HG03520 (cell line): ENCODE results near the gene TXNL4A.

ENCODE experiments used
- ATAC-seq: cut with Tn5 transposase; IDR thresholded peaks from one replicate; pipeline ENCODE4 v1.9.1; 2021; ENCODE audit warnings: mild to moderate bottlenecking, moderate library complexity; ENCODE audit not compliant: unreplicated experiment

Gene TXNL4A

DNA sequence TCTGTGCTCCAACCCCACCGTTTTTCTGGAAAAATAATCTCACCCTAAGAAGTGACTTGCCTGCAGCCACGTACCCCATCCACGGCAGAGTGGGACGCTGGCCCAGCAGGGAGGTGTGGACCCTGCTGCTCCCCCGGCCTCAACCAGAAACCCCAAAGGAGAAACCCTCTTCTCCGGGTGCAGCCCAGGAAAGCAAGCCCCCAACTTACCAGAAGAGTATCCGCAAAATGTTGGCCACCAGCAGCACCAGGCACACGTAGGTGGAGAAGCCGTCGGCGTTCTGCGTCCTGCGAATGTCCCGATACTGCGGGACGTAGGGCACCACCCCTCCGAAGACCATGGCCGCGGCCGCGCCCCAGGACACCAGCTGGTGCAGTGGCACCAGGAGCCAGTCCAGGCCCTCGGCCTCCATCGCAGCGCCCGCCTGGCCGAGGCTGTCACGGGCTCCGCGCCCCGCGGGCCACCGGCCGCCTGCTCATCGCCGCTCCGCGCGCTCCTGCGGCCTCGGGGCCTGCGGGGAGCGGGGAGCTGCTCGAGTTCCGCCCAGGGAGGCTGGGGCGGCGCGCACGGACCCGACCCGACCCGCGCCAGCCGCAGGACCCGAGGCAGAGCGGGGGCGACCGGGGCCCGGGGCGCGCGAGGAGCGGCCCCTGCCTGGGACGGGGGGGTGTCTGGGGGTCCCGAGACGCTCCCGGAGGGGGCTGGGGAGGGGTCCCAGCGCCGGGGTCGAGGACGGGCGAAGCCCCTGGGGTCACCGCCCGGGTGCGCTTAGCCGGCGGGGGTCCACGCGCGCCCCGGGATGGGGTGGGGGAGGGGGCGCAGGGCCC, 37.6 kb downstream of the TXNL4A start:
- peak; percentile 14 for ATAC-seq

DNA sequence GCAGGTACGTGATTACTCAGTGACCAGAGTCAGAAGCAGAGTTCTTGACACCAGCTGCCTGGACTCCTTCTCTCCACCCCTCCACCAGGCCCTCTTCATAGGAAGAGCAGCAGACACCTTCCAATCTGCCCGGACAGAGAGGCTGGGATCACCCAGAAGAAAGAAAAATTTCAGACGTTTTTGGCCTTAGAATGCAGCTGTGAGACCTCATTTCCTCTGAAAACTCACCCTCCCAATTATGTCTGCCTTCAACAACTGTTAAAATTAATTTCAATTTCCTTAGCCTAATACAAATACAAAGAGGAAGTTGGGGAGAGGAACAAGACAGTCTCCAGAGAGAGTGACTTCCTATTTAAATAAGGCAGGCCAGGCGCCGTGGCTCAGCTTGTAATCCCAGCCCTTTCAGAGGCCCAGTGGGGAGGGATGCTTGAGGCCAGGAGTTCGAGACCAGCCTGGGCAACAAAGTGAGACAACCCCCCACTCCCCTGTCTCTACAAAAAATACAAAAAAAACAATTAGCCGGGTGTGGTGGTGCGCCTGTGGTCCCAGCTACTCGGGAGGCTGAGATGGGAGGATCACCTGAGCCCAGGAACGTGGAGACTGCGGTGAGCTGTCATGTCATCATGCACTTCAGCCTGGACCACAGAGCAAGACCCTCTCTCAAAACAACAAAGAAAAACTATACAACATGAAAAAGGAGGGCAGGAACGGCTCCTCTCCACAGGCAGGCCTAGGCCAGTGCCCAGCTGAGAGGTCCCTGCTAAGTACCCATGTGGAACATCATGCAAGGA, 38.5 kb downstream of the TXNL4A start:
- no peak for ATAC-seq

DNA sequence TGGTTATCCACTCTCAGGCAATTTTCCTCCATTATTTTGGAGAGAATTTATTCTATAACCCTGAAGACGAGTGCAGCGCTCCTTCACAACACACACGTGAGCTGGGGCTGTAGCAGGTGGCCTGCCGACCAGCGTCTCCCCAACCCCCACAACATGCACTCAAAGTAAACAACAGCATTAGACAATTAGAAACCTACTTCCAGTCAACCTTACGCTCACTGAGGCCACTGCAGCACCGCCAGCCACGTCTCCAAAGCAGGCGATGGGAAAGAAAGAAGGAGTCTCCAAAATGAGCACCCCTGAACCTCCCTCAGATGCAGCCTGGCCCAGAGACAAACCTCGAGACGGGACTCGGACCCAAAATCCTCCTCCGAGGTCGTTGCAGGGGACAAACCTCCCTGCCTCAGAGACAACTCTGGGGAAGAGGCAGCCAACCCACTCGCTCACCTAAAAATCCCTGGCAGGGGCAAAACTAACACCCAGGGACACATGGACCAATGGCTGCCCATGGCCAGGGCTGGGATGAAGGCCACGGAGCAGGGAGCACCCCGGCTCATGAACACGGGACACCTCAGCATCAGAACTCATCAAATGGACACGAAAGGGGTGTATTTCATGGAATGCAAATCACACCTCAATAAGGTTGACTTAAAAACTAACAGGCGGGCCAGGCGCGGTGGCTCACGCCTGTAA, 39.5 kb downstream of the TXNL4A start:
- no peak for ATAC-seq

DNA sequence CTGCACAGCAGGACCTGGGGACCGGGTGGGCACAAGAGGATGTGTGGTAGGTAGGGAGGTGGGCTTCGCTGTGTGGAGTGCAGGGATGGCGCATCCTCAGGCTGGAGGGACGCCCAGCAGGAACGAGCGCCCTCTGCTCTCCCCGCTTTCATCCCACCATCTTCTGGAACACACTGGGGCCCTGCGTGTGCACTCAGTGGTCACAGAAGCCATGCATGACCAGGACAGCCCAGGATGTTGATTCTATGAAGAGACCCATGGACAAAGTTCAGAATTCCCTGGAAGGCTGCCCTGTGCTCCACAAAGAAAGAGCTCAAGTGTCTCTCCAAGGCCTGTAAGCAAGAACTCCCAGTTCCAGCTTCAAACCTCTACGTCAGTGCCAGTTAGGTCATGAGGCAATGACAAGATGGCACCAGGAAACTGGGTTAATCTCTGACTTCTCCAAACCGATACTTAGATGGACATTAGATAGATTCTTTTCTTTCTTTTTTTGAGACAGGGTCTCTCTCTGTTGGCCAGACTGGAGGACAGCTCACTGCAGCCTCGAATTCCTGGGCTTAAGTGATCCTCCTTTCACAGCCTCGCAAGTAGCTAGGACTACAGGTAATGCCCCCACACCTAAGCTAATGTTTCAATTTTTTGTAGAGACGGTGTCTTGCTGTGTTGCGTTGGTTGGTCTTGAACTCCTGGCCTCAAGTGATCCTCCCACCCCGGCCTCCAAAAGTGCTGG, 40.3 kb downstream of the TXNL4A start:
- no peak for ATAC-seq

DNA sequence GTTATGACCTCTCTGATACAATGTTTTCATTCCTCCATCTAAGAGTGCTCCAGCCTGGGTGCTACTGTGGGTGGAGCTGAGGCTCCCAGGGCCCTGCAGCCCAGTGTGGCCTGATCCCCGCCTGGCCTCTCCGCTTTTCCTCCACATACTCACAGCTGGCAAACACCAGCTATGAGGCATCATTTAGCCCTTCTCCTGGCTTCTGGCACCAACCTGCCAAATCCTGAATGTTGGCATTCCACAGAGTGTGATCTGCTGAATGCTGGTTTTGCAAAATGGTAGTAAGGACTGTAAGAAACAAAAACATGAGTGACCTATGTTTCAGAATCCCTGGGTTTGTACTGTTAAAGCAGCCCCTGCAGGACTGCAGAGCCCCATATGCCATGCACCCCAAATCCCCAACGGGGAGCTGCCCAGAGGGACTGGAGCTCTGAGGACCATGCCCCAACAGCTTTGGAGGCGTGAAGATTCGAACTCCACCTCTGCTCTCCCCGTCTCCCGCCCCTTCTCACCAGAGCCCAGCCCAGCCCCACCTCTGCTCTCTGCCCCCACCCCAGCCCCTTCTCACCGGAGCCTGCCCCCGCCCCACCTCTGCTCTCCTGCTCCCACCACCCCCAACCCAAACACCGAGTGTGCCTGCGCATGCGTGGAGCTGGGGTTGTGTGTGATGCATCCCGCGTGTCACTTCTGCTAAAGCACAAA, 41.2 kb downstream of the TXNL4A start:
- no peak for ATAC-seq

- ATAC-seq: no peak
Measured at GRCh38 chr18:79945118-79946042, 43.0 kb downstream of the TXNL4A start.

DNA sequence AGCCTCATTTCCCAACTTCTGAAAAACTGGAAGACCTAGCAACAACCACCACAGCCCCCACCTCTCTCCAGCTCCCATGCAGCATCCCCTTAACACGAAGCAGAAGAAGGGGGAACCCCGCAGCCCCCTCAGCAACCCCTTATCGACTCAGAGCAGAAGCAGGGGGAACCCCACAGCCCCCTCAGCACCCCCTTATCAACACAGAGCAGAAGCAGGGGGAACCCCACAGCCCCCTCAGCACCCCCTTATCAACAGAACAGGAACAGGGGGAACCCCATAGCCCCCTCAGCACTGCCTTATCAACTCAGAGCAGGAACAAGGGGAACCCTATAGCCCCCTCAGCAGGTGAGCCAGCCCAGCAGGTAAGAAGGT, 43.6 kb downstream of the TXNL4A start:
- ATAC-seq: no peak

DNA sequence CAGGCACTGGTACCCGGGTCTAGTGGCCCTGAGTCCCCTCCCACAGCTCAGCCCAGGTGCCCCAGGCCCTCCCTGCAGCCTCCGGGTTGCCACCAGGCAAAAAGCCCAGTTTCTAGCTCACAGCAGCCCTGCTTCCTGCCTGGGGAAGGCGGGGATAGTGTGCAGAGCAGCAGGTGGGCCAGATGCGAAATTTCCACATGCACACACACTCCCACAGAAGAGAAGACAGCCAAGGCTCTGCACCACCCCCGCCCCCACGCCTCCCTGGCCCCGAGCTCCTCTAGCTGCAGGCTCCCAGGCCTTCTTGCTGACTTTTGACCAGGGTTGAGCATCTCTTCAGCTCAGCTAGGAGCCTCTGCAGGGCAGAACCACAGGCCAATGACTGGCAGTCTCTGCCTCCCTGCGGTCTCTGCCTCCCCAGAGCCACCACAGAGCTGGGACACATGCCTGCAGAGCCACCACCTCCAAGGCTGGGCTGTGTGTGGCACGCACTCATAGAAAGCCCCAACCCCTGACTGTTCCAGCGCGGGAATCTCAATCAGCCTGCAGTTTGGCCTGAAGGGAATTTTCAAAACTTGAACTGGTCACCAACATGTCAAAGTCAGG, 44.1 kb downstream of the TXNL4A start:
- ATAC-seq: no peak

DNA sequence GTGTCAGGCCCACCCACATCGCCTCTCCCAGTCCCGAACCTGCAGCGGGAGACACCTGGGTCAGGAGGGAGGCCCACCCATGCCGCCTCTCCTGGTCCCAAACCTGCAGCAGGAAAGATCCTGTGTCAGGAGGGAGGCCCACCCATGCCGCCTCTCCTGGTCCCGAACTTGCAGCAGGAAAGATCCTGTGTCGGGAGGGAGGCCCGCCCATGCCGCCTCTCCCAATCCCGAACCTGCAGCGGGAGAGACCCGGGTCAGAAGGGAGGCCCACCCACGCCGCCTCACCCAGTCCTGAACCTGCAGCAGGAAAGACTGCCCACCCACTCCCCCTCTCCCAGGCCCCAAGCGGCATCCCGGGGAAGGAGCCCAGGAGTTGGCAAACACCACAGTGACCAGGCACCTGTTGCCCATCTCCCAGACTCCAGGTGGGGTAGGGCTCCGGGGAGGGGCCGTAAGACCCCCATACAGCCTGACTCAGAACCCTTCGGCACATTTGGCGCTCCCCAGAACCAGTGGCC, 44.7 kb downstream of the TXNL4A start:
- ATAC-seq: no peak

DNA sequence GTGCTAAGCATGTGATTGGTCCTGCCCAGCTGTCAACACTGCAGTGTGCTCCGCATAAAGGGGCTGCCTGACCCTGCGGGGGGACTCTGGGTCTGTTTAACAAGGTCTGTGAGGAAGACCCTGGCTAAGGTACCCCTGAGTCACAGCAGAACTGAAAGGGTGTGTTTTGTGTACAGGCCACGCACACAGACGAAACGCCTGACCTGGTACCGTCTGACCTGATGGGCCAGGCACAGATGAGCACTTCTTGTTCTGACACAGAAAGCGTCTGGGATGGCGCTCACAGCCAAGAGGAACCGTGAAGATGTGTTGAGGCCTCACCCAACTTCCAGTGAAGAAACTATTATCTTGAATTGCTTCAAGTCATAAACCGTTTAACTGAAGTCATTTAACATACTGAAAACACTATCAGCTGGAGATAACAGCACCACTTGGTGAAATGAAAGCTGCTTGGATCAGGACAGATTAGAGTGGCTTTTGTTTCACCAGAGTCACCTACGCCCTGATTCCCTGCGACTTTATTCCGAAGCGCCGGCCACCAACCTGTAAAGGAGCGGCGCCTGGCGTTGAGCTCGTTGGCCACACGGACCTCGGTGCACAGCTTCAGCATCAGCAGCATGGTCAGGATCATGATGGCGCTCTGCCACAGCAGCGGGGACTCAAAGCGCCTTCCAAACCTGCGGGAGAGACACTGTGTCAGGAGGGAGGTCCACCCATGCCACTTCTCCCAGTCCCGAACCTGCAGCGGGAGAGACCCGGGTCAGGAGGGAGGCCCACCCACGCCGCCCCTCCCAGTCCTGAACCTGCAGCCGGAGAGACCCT, 45.4 kb downstream of the TXNL4A start:
- no peak for ATAC-seq

DNA sequence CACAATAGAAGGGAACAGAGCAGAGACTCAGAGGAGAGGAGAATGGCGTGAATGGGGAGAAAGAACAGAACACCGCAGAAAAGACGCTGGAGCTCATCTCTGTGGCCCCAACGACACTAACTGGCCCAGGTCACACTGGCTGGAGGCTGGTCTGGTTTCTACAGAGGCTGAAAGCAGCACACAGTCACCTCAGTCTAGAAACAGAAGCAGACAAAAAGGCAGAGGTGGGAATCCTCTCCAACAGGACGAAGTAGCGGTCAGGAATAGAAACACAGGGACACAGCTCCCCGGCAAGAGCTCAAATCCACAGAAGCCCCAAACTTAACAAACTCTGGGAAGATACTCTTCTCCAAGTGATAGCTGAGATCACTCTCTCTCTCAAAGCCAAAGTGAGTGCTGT, 46.2 kb downstream of the TXNL4A start:
- no peak for ATAC-seq

DNA sequence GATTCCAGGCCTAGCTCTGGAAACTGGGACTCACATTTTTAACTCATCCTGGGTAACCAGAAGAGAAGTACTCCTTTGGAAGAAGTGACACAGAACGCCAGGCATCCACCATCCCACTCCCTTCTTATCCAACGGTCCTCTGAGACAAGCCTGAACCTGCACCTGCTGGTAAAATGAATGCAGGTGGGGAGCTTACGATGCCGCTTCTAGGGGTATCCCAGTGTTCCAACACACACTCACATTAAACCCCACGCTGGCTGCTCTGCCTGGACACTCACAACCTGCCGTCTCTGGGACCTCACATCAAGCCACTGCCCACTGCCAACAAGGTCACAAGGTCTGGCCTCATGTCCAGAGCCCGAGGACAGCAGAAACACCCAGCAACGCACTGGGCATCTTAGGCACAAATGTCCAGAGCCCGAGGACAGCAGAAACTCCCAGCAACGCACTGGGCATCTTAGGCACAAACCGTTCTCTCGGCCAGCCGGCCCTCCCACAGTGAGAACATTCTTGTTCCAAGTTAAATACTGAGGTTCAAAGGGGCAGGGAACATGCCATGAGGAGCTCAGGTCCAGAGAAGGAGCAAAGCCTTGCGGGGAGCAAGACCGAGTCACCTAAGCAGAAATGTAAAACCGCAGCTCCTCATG, 46.8 kb downstream of the TXNL4A start:
- no peak for ATAC-seq

- ATAC-seq: no peak
Measured at GRCh38 chr18:79940814-79941472, 47.4 kb downstream of the TXNL4A start.

DNA sequence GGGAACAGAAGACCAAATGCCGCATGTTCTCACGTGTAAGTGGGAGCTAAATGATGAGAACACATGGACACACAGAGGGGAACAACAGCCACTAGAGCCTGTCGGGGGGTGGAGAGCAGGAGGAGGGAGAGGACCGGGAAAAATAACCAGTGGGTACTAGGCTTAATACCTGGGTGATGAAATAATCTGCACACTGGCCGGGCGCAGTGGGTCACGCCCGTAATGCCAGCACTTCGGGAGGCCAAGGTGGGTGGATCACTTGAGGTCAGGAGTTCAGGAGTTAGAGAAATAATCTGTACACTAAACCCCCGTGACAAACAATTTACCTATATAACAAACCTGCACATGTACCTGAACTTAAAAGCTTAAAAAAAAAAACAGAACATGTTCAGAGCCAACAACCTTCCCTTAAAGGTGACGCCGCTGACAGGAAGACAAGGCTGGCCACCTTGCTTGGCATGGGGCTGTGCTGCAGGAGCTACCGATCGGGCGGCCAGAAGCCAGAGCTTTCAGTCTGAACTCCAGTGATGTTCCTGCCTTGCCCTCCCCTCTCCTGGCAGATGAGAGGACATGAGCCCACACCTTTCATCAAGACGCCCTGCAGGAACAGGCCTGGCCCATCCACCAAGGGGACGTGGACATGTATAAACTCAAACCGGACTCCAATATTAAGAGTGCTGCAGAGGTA, 48.1 kb downstream of the TXNL4A start:
- ATAC-seq: no peak

DNA sequence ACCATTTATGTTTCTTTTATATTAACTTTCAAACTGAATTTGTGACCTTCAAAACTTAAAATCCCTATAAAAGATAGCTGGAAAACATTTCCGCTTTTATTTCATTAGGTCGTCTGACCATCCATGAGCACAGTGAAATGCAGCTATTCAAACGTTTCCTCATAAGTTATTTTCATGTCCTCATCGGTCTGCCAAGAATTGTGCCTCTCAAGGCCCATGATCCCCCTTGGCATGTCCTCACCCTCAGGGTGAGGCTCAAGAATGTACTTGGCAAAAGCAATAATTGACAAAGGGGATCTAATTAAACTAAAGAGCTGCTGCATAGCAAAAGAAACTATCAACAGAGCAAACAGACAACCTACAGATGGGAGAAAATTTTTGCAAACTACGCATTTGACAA, 49.3 kb downstream of the TXNL4A start:
- ATAC-seq: no peak

- ATAC-seq: no peak
Measured at GRCh38 chr18:79938196-79938595, 50.2 kb downstream of the TXNL4A start.
